GM13977 (cell line): ENCODE data around the gene F2RL1.
"Not testable (repeated sequence)": the region's sequence is repeated elsewhere in the genome, so short reads cannot be mapped to it uniquely, and the experiment has no call there.

Source experiments
- DNase-seq: peaks from one replicate; pipeline ENCODE4 v3.0.0; 2012; ENCODE audit warnings: low spot score
- in situ Hi-C: fragments of 300-500 bp; cut with MboI; formaldehyde crosslinking; loops from one replicate; pipeline ENCODE4 v1.12.0; 2022; ENCODE audit warnings: low sequenced_read_pairs, low pct_unique_long_range_greater_than_20kb, mixed read lengths, inconsistent platforms; ENCODE audit not compliant: unreplicated experiment
- TF ChIP-seq, protein P1 (sequence below): IDR thresholded peaks from 2 replicates; pipeline ENCODE4 v1.5.1; 2012; ENCODE audit warnings: mild to moderate bottlenecking, control low read depth; ENCODE audit not compliant: insufficient read depth; ENCODE audit errors: extremely low read depth, missing control alignments

F2RL1 gene

DNA sequence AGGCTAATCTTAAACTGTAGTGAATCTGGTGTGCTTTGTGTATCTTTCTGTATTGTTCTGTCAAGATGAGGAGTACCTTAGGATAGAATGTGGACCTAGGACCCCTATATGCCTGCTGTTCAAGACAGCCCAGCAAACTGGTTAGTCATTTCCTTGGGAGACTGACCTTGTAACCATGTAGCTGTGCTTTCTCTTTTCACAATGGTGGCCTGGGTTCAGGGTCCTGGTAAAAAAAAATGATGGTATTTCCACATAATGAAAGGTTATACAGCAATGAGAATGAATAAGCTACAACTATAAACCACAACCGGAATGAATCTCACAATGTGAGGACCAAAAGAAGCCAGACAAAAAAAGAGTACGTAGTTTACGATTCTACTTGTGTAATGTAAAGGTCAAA, 36.4 kb upstream of the F2RL1 start:
- DNase-seq = no peak
- TF ChIP-seq, protein P1, sequence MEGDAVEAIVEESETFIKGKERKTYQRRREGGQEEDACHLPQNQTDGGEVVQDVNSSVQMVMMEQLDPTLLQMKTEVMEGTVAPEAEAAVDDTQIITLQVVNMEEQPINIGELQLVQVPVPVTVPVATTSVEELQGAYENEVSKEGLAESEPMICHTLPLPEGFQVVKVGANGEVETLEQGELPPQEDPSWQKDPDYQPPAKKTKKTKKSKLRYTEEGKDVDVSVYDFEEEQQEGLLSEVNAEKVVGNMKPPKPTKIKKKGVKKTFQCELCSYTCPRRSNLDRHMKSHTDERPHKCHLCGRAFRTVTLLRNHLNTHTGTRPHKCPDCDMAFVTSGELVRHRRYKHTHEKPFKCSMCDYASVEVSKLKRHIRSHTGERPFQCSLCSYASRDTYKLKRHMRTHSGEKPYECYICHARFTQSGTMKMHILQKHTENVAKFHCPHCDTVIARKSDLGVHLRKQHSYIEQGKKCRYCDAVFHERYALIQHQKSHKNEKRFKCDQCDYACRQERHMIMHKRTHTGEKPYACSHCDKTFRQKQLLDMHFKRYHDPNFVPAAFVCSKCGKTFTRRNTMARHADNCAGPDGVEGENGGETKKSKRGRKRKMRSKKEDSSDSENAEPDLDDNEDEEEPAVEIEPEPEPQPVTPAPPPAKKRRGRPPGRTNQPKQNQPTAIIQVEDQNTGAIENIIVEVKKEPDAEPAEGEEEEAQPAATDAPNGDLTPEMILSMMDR = no peak

DNA sequence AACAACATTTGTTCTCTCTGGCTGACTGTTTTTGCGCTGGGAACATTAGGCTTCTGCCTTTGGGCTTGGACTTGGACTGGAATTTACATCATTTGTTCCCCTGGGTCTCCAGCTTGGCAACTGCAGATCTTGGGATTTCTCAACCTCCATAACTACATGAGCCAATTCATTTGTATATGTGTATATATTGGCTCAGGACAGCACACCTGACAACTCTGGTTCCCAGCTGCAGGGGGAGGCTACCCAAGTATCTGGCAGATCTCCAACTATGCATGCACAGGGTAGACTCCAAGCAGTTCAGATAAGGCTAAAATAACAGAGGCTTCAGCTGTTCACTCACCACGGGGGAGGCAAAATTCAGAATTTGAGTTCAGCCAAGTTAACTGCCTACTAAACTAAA, 31.6 kb upstream of the F2RL1 start:
- TF ChIP-seq, protein P1 = no peak
- in situ Hi-C loops = no loop called here
- no peak for DNase-seq

More for the DNA sequence above, 36.4 kb upstream of the F2RL1 start:
- in situ Hi-C loops = no loop called here

DNA sequence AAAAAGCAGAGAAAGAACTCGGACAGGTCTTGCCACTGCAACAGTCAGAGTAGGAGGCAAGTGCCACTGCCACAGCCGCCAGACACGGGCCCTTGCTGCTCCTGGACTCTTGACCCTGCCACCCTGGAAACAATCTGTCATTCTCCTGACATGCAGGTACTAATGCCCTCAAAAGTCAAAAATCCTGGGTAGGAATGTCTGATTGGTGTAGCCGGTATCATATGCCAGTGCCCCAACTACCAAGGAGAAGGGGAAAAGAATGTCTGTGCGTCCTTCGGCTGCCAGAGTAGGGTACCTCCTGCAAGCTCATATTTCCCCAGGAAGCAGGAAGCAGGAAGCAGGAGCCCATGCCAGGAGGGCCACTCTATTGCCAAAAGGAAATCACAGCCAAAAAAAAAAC, 30.5 kb upstream of the F2RL1 start:
- TF ChIP-seq, protein P1 = no peak
- in situ Hi-C loops = no loop called here
- no peak for DNase-seq

DNA sequence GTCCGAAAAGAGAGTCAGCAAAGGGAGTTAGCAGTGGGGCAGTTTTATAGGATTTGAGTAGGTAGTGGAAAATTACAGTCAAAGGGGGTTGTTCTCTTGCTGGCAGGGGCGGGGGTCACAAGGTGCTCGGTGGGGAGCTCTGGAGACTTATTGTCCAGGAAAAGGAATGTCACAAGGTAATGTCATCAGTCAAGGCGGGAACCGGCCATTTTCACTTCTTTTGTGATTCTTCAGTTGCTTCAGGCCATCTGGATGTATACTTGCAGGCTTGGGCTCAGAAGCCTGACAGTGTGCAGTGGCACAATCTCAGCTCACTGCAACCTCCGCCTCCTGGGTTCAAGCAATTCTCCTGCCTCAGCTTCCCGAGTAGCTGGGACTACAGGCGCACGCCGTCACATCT, 29.6 kb upstream of the F2RL1 start:
- in situ Hi-C loops, DNase-seq: not testable (repeated sequence)

DNA sequence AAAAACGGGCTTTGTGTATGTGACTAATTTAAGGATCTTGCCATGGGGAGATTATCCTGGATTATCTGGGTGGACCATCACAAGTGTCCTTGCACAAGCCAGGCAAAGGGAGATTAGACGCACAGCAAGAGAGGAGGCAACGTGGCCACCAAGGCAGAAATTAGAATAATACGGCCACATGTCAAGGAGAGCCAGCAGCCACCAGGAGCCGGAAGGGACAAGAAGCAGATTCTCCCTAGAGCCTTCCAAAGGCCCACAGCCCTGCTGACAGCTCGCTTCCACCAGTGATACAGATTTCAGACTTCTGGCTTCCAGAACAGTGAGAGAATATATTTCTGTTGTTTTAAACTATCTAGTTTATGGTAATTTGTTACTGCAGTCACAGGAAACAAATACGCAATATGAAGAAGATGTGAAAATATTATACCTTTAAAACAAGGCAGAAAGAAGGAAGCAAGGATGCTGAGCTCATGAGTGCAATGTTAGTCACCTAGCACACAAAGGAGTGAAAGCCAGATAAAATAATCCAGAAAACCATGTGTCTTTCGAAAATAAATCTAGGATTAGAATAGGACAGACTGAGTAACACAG, 28.7 kb upstream of the F2RL1 start:
- TF ChIP-seq, protein P1 = no peak
- in situ Hi-C loops = no loop called here
- DNase-seq = no peak

DNA sequence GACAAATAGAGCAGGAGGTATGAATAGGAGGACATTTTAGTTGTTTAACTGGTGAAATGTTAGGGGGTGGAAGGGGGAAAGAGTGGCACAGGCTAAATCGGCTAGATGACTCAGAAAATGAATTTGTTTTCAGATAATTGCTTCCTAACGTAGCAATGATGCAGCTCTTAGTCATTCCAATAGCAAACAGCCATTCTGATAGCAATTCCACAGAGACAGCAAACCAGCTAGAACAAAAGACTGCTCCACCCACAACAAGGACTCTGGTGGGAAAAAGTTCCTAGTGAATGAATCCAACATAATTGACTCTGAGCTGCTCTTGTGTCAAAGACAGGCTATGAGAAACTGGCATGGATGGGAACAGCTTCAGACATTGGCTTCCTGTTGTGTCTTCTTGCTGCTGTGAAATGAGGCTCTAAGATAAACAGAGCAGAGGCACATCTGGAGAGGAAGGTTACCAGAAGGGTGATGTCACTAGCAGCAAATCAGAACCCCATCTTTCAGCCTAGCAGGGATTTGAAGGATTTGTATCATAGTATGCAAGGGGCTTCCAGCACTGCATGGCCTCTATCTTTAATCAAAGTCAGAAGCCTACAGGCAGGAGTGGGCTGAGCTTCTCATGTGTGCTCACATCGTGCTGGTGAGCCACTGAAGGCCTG, 28.1 kb upstream of the F2RL1 start:
- no peak for DNase-seq

DNA sequence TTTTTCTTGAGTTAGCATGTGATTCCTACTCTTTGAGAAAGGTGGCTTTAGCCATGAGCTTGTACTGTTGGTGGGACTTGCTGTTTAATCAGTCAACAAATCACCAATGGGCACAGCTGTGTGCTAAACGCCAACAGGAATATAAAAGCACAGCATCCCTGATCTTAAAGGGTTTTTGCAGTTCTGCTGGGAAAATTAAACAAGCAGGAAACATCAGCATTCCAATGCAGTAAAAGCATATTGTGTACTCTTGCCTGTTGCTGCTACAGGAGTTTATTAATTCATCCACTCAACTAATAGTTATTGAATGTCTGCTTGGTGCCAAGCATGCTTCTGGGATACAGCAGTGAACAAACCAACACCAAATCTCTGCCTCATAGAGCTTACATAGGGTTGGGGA, 27.4 kb upstream of the F2RL1 start:
- DNase-seq = no peak
- TF ChIP-seq, protein P1 = no peak
- in situ Hi-C loops = no loop called here

More for the DNA sequence above, 28.1 kb upstream of the F2RL1 start:
- in situ Hi-C loops = no loop called here
- TF ChIP-seq, protein P1 = no peak
